LoVo (cell line): ENCODE results near the gene DDX17.

Experiments
- DNase-seq: peaks from one replicate; pipeline ENCODE4 v3.0.0-alpha.2; 2016; ENCODE audit warnings: low spot score

DDX17 gene

DNA sequence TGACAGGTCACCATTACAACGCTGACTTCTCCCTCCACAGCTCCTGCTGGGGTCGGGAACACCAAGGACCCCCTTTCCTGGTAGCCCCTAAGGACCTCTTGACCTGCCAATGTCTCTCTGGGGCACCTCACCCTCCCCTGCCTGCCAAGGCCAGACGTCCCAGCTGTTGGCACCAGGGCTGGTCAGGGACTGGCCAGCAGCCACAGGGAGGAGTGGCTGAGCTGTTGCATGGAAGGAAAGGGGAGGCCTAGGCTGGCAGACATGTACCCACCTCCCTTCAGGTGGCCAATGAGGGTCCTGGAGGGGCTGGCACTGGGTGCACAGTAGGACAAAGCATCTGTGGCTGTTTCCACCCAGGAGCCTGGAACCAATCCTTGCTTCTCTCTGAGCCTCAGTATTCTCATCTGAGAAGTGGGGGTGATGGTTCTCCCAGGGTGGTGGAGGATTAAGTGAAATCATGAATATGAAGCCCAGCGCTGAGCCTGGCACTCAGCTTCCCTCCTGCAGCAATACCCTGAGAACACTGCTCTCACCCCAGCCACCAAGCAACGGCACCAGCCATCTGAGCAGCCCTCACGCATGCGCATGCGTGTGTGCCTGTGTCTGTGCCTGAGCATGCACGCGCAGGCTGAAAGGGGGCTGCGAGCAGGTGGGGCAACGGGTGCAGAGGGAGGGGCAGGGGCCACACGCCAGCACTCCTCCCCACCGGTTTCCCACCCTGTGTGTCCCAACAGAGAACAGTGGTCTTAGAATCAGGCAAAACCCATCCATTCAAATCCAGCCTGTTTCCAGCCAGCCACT lies 57.0 kb downstream of the DDX17 start:
- no peak for DNase-seq

DNA sequence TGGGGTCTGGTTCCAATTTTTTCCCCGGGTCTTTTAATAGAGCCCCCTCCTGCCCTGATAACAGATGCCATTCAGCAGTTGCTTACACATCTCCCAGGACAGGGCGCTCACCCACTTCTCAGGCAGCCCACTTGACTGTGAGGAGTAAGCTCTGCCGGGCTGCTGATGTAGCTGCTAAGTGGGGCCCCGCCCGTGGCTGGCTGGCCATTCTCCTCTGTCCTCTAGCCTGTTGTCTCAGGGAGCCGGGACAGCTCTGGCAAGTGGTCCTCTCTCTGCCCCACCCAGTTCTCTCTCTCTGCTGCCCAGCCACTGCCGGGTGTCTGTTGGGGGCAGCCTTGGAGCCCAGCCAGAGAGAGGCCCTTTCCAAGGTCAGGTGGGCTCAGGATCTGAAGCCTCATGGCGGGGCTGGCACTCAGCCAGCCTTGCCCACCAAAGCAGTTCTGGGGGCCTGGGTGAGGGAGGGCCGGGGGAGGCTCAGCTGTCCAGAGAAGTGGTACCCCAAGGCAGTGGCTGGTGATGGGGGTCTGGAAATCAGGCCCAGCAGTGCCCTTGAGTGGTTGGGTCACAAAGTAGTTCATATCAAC lies 60.0 kb downstream of the DDX17 start:
- DNase-seq: no peak

DNA sequence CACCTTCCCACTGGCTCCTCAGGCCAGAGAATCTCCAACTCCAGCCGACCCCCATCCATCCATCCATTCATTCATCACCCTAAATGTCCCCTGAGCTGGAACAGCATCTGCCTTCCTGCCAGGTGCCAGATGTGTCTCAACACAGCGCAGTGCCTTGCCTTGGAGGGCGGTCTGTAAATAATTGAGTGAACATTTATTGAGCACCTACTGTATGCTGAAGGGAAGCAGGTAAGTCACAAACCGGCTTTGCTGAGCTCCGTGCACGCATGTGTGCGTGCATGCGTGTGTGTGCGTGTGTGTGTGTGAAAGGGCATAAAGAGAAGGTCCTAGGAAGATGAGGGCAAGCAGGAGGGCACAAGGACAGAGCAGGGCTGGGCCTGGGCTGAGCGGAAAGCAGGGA lies 61.3 kb downstream of the DDX17 start:
- no peak for DNase-seq

DNA sequence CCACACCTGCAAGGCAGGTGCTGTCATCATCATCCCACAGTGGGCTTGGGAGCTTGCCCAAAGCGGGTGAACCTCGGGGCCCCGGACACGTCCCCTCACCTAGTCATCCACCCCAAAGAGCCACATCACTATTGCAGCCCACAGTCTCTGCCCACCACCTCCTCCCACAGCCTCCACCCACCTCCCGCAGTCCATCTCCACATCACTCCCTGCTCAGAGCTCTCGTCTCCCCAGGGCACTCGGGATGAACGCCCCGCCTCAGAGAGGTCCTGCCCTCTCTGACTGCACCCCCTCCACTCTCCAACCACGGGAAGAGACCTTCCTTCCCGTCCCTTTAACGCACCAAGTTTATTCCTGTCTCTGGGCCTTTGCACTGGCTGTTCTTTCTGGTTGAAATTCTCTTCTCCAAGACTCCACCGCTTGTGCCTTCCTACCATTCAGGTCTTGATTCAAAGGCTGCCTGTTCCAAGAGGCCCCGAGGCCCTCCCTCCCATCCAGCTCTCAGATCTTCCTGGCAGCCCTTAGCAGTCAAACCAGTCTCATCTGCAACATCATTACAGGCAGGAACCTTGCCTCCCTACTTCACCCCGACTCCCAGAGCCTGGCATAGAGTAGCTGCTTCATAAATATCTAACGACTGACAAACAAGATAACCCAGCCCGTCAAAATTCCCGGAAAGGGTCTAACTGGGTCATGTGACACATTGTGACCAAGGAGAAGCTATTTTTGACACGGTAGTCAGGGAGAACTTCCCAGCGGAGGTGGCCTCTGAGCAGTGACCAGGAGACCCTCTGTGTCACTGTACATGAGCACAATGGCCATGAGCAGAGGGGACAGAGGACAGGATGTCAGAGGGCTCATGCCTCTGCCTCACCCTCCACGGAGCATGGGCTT lies 62.2 kb downstream of the DDX17 start:
- no peak for DNase-seq

DNA sequence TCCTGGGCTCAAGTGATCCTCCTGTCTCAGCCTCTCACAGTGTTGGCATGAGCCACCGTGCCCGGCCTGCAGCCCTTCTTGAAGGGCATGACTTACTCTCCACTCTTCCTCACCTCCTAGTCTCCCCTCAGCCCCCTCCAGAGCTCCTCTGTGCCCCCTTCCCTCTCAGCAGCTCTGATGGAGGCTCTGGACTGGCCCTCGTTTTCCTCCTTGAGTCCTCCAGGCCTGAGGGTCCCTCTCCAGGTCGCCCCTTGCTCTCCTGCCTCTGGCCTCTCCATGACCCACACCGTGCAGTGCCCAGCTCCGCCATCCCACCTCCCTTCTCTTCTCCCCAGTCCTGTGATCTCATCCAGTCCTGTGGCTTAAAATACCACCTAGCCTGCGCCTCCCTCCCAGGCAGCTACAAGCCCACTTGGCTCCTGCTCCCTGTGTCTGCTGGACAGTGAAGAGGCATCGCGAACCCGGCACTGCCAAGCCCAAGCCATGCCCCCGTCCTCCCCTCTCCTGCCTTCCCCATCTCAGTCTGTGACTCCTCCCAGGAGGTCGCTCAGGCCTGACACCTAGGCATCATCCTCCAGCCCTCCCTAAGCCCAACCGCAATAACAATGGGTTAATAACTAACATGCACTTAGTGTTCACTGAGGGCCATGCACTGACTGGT lies 63.0 kb downstream of the DDX17 start:
- DNase-seq: no peak

DNA sequence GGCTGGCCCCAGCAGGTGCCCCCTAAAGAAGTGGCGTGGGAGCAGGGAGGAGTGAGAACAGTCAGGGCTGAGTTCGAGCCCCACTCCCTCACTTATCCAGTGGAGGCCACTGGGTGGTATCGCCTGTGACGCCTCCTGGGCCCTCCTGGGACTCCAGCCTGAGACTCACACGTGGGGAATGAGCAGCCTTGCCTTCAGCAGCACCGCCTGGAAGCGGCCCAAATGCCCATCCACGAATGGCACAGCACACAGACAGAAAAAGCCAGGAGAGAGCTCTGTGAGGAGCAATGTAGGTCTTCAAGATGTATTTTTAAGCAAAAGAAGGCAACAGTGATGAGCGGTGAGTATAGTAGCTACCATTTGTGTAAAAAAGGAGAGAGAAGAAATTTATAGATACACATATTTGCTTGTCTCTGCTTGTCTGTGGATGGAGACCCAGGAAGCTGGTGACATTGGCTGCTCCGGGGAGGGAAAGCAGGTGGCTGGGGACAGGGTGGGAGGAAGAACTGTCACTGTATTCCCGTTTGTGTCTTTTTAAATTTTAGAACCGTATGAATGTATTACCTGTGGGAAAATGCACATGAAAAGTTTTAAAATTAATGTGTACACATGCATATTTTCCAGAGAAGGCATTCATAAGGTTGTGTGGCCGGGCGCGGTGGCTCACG lies 64.4 kb downstream of the DDX17 start:
- no peak for DNase-seq

DNA sequence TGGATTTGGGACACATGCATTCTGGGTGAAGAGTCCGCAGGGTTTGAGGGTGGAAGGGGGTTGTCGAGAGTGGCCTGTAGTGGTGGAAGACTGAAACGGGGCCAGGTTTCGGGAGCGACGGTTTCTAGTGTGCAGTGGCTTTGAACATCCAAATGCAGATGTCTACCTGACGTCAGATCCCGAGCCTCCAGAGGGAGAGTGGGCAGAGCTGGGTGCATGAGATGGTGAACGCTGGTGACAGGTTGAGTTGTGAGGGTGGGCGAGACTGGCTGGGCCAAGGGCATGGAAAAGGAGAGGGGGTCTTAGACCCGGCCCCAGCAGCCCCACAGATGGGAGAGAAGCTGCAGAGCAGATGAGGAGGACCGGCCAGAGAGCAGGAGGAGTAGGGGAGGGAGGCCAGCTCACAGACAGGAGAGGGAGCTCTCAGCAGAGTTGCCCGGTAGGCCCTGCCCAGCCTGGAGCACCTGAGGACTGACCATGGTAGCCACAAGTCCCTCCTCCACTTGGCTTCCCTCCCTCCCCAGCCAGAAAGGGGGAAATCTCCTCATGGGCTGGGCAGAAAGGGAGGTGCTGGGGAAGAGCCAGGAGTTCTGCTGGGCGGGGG lies 65.3 kb downstream of the DDX17 start:
- no peak for DNase-seq

DNA sequence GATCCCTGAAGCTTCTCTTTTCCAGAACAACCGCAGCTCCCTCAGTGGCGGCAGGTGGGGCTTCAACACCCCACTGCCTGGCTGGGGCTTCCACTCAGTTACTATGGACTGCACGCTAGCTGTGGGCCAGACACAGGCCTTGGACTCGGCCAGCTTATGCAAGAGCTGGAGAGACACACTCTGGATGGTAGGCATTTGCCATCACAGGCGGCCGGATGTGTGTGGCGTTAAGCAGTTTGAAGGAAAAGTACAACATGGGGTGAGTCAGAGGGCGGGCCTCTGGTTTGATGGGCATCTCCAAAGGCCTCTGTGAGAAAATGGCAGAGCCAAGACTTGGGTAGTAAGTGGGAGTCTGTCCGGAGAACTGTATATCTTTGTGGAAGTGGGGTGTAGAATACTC lies 68.7 kb downstream of the DDX17 start:
- no peak for DNase-seq

DNA sequence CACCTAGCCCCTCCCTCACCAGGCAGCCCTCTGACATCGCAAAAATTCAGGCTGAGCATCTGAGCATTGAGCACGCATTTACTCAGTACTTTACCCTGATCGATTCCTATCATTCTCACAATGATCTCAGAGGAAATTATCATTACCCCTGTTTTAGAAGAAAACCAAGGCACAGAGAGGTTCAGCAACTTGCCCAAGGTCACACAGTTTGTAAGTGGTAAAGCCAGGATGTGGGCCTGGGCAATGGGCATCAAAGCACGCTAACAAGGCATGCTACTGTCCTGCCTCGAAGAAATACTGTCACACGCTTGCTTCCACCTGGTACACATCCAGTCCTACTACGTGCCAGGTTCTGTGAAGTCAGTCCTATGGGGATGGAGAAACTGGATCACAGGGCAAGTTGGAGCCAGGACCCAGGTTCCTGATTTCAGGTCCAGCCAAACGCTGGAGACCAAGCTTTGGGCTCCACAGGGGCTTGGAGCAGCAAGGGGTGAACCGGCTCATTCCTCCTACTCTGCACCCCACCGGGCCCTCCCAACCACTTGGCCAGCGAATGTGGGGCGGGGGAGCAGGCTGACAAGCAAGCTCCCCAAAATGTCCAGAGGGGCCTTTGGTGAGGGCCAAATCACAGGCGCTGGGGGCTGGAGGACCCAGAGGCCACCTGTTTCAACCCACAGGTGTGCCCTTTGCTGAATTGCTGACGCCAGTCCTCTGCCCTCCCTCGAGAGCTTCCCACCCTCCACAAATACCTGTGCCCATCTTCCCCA lies 69.3 kb downstream of the DDX17 start:
- DNase-seq: no peak

DNA sequence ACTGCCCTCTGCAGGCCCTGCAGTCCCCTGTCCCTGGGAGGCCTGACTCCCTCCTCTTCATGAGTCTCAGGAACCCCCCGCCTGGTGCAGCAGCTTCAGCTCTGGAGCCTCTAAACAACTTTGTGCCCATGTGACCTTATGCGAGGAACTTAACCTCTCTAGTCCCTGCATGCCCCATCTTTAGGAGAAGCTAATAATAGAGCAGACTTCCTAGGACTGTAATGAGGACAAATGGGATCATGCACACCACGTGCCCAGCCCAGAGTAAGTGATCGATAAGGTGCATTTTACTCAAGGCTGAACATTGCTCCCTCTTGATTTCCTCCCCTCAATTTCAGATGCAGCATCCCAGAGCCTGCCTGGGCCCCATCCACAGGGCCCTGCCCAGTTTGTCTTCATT lies 70.1 kb downstream of the DDX17 start:
- DNase-seq: no peak

DNA sequence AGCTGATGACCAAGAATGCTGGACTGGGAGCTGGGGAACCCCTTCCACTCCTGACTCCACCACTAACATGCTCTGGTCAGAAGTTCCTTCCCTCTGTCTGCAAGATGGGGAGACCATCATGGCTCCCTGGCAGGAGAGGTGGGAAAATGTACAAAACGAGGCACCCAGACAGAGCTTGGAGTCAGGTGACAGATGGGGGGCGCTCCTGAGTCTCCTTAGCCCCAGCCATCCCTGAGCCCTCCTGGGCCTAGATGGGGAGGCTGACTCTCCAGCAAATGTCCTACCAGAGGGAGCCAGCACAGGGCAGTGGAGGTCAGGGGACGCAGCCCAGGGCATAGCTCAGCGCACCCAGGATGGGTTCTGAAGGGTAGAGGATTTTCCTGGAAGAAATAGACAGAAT lies 71.1 kb downstream of the DDX17 start:
- DNase-seq: no peak

DNA sequence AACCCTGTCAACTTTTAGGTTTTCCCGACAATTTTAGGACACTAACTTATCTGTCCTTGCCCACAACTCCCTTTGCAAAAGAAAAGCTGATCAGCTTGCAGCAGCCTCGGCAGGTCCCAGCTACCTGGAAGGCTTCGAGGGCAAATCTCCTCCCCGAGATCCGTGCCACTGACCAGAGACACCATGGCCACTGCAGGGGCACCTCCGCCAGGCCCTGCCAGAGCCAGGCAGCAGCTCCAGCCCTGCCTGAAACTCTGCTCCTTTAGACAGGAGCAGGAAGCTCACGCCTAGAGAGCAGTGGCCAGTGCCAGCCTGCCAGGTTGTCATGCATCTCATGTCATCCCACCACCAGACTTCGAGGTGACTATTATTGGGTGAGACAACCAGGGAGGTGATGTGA lies 72.2 kb downstream of the DDX17 start:
- DNase-seq: no peak
